Smooth muscle cell of the umbilical artery (primary cell): ENCODE results near the gene RHNO1. TPM values are rescaled to one million over a fixed set of nuclear protein-coding genes. Genes with fewer than 3 reads are reported as not detected.

Source experiments
- total RNA-seq: library from RNA; depleted of rRNA; stranded (reverse); fragments of >200 nt; gene quantifications from 2 replicates; pipeline ENCODE4 v1.2.3, GENCODE V29; 2014

RHNO1 gene, protein sequence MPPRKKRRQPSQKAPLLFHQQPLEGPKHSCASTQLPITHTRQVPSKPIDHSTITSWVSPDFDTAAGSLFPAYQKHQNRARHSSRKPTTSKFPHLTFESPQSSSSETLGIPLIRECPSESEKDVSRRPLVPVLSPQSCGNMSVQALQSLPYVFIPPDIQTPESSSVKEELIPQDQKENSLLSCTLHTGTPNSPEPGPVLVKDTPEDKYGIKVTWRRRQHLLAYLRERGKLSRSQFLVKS
- total RNA-seq: 16.1 and 17.2 TPM in 2 replicates

GRCh38 chr12:2877047-2877952, at the start of gene RHNO1, which contains the start of gene FOXM1:
Gene RHNO1 (plus strand): TSS chr12:2877223. CDS start chr12:2885367, 8,144 bp downstream.
Gene FOXM1 (minus strand): TSS chr12:2877174. CDS start chr12:2874478, 2,696 bp downstream.

DNA sequence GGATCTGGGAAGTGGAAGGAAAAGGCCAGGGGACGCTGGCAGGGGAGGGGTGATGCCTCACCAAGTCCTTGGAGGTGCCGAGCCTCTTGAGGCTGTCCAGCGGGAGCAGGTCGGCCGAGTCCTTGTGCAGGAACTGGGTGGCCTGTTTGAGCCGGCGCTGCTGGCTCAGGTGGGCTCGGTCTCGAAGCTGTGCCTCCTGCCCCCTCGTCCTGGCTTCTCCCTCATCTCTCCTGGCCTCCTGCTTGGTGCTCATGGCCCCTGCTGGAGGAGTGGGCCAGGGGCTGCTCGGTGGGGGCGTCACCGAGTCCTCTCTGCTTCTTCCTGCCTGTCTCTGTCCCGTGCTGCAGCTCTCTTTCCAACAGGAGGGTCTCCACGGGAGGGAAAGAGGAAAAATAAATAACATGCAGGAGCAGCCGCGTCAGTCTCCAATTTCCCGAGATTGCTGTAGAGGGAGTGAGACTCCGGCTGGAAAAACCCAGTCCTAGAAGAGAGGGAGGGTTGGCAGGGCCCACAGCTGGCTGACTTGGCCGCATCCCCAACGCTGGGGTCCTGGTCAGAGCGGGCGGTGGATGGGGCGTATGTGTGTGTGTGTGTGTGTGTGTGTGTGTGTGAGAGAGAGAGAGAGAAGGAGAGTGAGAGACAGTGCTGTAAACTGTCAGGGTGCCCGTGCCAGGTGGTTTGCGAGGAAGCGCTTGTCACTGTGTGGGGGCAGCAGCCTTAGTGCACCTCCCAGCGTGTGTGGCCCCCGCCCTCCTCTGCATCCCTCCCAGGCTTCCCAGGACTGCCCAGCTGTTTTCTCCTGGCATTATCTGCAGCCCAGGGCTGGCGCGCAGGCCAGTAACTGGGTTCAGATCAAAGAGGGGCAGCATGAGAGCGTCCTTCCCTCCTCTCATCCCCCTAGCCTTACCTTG, 42.2 kb upstream of the RHNO1 start, which contains the start of gene NRIP2:
TSS of gene NRIP2 (minus strand) at position 455 of the 911 bp plus-strand sequence. CDS start at position 403, 52 bp downstream.

GRCh38 chr12:2857021-2857431, 20.0 kb upstream of the RHNO1 start, which contains the start of gene TEX52:
Gene TEX52 (minus strand): TSS chr12:2857039. CDS start chr12:2857026, 13 bp downstream.

GRCh38 chr12:2890388-2891239, 13.6 kb downstream of the RHNO1 start, which contains the start of gene TULP3:
Gene TULP3 (plus strand): TSS chr12:2890891. CDS start chr12:2890948, 57 bp downstream.

Other genes with a start within 250 kb of the RHNO1 start
- gene FKBP4, start 82.3 kb upstream of the RHNO1 start, total RNA-seq: 64.1 and 100 TPM in 2 replicates
- 13.7 and 15.0 TPM in 2 replicates for gene ITFG2, start 64.6 kb upstream of the RHNO1 start, total RNA-seq
- not detected in 2 replicates for gene NRIP2, start 42.2 kb upstream of the RHNO1 start, total RNA-seq
- not detected in 2 replicates for gene TEX52, start 20.2 kb upstream of the RHNO1 start, total RNA-seq
- 1.2 and 9.9 TPM in 2 replicates for gene FOXM1, start within 50 bp of the RHNO1 start, total RNA-seq
- gene TULP3, start 13.7 kb downstream of the RHNO1 start, total RNA-seq: 14.6 and 23.1 TPM in 2 replicates
- 3.6 and 6.8 TPM in 2 replicates for gene TEAD4, start 82.2 kb downstream of the RHNO1 start, total RNA-seq
- 49.6 and 121 TPM in 2 replicates for gene TSPAN9, start 200.2 kb downstream of the RHNO1 start, total RNA-seq